ENCODE results near the gene FAM89A.

- no peak for TF ChIP-seq EP300 (IDR thresholded peaks at IDR 0.05)
- TF ChIP-seq, protein P1, sequence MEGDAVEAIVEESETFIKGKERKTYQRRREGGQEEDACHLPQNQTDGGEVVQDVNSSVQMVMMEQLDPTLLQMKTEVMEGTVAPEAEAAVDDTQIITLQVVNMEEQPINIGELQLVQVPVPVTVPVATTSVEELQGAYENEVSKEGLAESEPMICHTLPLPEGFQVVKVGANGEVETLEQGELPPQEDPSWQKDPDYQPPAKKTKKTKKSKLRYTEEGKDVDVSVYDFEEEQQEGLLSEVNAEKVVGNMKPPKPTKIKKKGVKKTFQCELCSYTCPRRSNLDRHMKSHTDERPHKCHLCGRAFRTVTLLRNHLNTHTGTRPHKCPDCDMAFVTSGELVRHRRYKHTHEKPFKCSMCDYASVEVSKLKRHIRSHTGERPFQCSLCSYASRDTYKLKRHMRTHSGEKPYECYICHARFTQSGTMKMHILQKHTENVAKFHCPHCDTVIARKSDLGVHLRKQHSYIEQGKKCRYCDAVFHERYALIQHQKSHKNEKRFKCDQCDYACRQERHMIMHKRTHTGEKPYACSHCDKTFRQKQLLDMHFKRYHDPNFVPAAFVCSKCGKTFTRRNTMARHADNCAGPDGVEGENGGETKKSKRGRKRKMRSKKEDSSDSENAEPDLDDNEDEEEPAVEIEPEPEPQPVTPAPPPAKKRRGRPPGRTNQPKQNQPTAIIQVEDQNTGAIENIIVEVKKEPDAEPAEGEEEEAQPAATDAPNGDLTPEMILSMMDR (IDR thresholded peaks at IDR 0.05), result no peak
Measured at GRCh38 chr1:231069333-231069732, 29.3 kb upstream of the FAM89A start.

Data from tibial nerve (tissue), 4 donors.